Liver (tissue), 9 donors: ENCODE results near the gene RTN4RL1. TPM values are rescaled to one million over a fixed set of nuclear protein-coding genes. Genes with fewer than 3 reads are reported as not detected.

ENCODE experiments used
- DNase-seq: peaks from one replicate; pipeline ENCODE4 v3.0.0-alpha.2; 2017; ENCODE audit warnings: low spot score
- H3K27ac ChIP-seq, 2 donors: one replicate each; pipeline ENCODE4 v1.7.0; 2013; ENCODE audit warnings: inconsistent platforms in 2 of 2, low read length in 2 of 2, control low read depth in 1 of 2, low read depth in 1 of 2, mild to moderate bottlenecking in 1 of 2
- H3K27me3 ChIP-seq, 4 donors: one replicate each; pipeline versions ENCODE4 v1.6.1 to v1.7.0; 2013; ENCODE audit warnings: low read length in 3 of 4, inconsistent platforms in 1 of 4, mild to moderate bottlenecking in 1 of 4, moderate library complexity in 1 of 4; ENCODE audit not compliant: control insufficient read depth in 4 of 4, insufficient read depth in 4 of 4
- H3K36me3 ChIP-seq, 4 donors: one replicate each; pipeline versions ENCODE4 v1.6.1 to v1.7.0; 2013; ENCODE audit warnings: low read length in 3 of 4, mild to moderate bottlenecking in 3 of 4, low read depth in 1 of 4, moderate library complexity in 1 of 4; ENCODE audit not compliant: control insufficient read depth in 4 of 4, insufficient read depth in 3 of 4
- H3K4me1 ChIP-seq, 4 donors: one replicate each; pipeline versions ENCODE4 v1.6.1 to v1.7.0; 2013; ENCODE audit warnings: low read length in 3 of 4, mild to moderate bottlenecking in 3 of 4, moderate library complexity in 1 of 4; ENCODE audit not compliant: control insufficient read depth in 4 of 4, insufficient read depth in 4 of 4
- H3K4me3 ChIP-seq, 3 donors: one replicate each; pipeline versions ENCODE4 v1.6.1 to v1.7.0; 2013; ENCODE audit warnings: low read length in 3 of 3, control low read depth in 1 of 3, low read depth in 1 of 3, mild to moderate bottlenecking in 1 of 3
- H3K9ac ChIP-seq, 2 donors: one replicate each; pipeline ENCODE4 v1.7.0; 2013; ENCODE audit warnings: low read length in 2 of 2, mild to moderate bottlenecking in 2 of 2, moderate library complexity in 2 of 2, control low read depth in 1 of 2, low read depth in 1 of 2
- H3K9me3 ChIP-seq, 4 donors: one replicate each; pipeline versions ENCODE4 v1.6.1 to v1.7.0; 2013; ENCODE audit warnings: low read length in 3 of 4; ENCODE audit not compliant: control insufficient read depth in 4 of 4
- EGR1 ChIP-seq, 2 donors: IDR thresholded peaks; 2 replicates each; pipeline ENCODE4 v1.6.1; 2016 to 2018; ENCODE audit warnings: antibody characterized with exemption in 2 of 2, low read depth in 2 of 2
- FOXA1 ChIP-seq: IDR thresholded peaks from 2 replicates; pipeline ENCODE4 v1.6.1; 2016; ENCODE audit warnings: antibody characterized with exemption
- GABPA ChIP-seq, 2 donors: IDR thresholded peaks in 1 of 2; conservative IDR thresholded peaks in 1 of 2; 2 replicates each; pipeline ENCODE4 v1.6.1; 2016; ENCODE audit warnings: antibody characterized with exemption in 2 of 2, mild to moderate bottlenecking in 1 of 2, moderate library complexity in 1 of 2
- HNF4A ChIP-seq, 2 donors: conservative IDR thresholded peaks; 2 replicates each; pipeline ENCODE4 v1.6.1; 2016; ENCODE audit warnings: antibody characterized with exemption in 2 of 2, mild to moderate bottlenecking in 2 of 2
- HNF4G ChIP-seq: IDR thresholded peaks from 2 replicates; pipeline ENCODE4 v1.6.1; 2016; ENCODE audit warnings: antibody characterized with exemption
- JUND ChIP-seq, 2 donors: IDR thresholded peaks; 2 replicates each; pipeline ENCODE4 v1.6.1; 2016; ENCODE audit warnings: antibody characterized with exemption in 2 of 2
- MAX ChIP-seq: IDR thresholded peaks from 2 replicates; pipeline ENCODE4 v1.6.1; 2016; ENCODE audit warnings: antibody characterized with exemption
- NR2F2 ChIP-seq: IDR thresholded peaks from 2 replicates; pipeline ENCODE4 v1.6.1; 2016; ENCODE audit warnings: antibody characterized with exemption
- RAD21 ChIP-seq, 2 donors: IDR thresholded peaks; 2 replicates each; pipeline ENCODE4 v1.6.1; 2016; ENCODE audit warnings: antibody characterized with exemption in 2 of 2, mild to moderate bottlenecking in 2 of 2
- RXRA ChIP-seq, 2 donors: IDR thresholded peaks; 2 replicates each; pipeline ENCODE4 v1.6.1; 2017 to 2018; ENCODE audit warnings: antibody characterized with exemption in 2 of 2, mild to moderate bottlenecking in 1 of 2
- TAF1 ChIP-seq: conservative IDR thresholded peaks from 2 replicates; pipeline ENCODE4 v1.6.1; 2016; ENCODE audit warnings: antibody characterized with exemption, mild to moderate bottlenecking
- YY1 ChIP-seq: IDR thresholded peaks from 2 replicates; pipeline ENCODE4 v1.6.1; 2016; ENCODE audit warnings: antibody characterized with exemption, mild to moderate bottlenecking
- WGBS: extraction: QIAGEN DNeasy Blood & Tissue Kit; methylation state at CpG from one replicate; pipeline ENCODE4 v1.1.7; 2013; 5-methylcytosine and 5-hydroxymethylcytosine counted together
- polyA plus RNA-seq, 2 donors: library from polyadenylated mRNA; stranded (reverse) in 1 of 2; unstranded in 1 of 2; fragments of 200-250 nt in 1 of 2; fragments of >200 nt in 1 of 2; fragmentation: Nextera tagmentation in 1 of 2; extraction: Ambion mirVana in 1 of 2; gene quantifications; one replicate each; pipeline versions ENCODE4 v1.2.1 to v1.2.3, GENCODE V29; 2013 to 2015
- total RNA-seq, 2 donors: library from RNA; depleted of rRNA; stranded (reverse); fragments of >200 nt; gene quantifications; one replicate each; pipeline ENCODE4 v1.2.3, GENCODE V29; 2014
- TF ChIP-seq, protein P1 (sequence below): IDR thresholded peaks from 2 replicates; pipeline ENCODE4 v1.6.1; 2016; ENCODE audit warnings: antibody characterized with exemption, mild to moderate bottlenecking
- TF ChIP-seq, protein P2 (sequence below): IDR thresholded peaks from 2 replicates; pipeline ENCODE4 v1.6.1; 2016; ENCODE audit warnings: antibody characterized with exemption
- donor health status: healthy.
- donor health status: healthy.
- donor health status: healthy.
- donor health status: healthy.
- donor health status: healthy.

Gene RTN4RL1
- total and polyA plus RNA-seq, 4 donors: 0.04 to 5.4 (median 1.2) TPM

DNA sequence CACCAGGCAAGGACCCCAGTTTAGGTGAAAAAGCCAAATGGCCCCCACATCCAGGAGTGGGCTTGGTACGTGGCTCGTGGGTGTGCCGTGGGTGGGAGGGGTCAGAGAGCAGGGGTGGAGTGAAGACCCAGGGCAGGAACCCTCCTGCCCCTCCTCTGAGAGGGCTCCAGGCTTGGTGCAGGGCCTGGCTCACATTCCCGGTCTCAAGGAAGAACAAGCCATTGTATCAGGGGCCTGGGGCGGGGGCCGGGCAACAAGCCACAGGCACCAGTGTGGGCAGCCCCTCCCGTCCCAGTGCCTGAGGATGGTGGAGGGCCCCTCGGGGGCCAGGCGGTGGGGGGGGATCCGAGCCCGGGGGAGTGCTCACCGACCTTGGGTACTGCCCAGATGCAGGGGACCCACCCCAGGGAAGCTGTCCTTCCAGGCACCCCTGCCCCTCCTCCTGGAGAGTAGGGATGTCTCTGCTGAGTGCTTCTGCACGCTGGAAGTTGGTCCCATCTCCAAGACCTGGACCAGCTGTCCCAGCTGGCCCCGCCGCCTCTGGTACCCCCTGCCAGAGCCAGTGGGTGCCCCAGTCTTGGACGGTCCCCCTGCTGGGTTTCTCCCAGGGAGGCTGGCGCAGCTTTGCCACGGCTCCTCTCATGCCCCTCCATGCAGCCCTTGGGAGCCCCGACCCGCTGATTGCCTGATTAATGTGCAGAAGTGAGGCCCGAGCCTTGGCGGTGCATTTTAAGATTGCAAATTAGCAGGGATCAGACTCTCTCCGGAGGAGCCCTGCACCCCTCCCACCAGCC lies 83.7 kb downstream of the RTN4RL1 start:
- Histone ChIP-seq H3K27me3 (no peaks in the 10 kb centered on the region), H3K27ac (no peak overlapping the region), H3K4me3 (no peak overlapping the region), H3K4me1 (peaks cover 0 to 19% (median 12%) of the 10 kb centered on the region in 4 donors), H3K36me3 (no peaks in the 10 kb centered on the region), H3K9ac (no peak overlapping the region), H3K9me3 (no peaks in the 10 kb centered on the region)
- TF ChIP-seq MAX: no peak
- TF ChIP-seq, protein P1, sequence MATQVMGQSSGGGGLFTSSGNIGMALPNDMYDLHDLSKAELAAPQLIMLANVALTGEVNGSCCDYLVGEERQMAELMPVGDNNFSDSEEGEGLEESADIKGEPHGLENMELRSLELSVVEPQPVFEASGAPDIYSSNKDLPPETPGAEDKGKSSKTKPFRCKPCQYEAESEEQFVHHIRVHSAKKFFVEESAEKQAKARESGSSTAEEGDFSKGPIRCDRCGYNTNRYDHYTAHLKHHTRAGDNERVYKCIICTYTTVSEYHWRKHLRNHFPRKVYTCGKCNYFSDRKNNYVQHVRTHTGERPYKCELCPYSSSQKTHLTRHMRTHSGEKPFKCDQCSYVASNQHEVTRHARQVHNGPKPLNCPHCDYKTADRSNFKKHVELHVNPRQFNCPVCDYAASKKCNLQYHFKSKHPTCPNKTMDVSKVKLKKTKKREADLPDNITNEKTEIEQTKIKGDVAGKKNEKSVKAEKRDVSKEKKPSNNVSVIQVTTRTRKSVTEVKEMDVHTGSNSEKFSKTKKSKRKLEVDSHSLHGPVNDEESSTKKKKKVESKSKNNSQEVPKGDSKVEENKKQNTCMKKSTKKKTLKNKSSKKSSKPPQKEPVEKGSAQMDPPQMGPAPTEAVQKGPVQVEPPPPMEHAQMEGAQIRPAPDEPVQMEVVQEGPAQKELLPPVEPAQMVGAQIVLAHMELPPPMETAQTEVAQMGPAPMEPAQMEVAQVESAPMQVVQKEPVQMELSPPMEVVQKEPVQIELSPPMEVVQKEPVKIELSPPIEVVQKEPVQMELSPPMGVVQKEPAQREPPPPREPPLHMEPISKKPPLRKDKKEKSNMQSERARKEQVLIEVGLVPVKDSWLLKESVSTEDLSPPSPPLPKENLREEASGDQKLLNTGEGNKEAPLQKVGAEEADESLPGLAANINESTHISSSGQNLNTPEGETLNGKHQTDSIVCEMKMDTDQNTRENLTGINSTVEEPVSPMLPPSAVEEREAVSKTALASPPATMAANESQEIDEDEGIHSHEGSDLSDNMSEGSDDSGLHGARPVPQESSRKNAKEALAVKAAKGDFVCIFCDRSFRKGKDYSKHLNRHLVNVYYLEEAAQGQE: no peak
- no peak for TF ChIP-seq TAF1
- no peak for TF ChIP-seq NR2F2
- WGBS: 90% methylated on average over 23 of the region's 23 CpGs
- DNase-seq: no peak

GRCh38 chr17:1940810-1941185 lies 84.3 kb downstream of the RTN4RL1 start:
- no peak for TF ChIP-seq YY1
- no peak for DNase-seq
- no peaks in the 10 kb centered on the region for H3K27me3 ChIP-seq
- H3K9ac ChIP-seq: no peak overlapping the region
- H3K9me3 ChIP-seq: no peaks in the 10 kb centered on the region
- peaks cover 0 to 12% (median 7%) of the 10 kb centered on the region in 4 donors for H3K4me1 ChIP-seq
- H3K27ac ChIP-seq: no peak overlapping the region
- no peak overlapping the region for H3K4me3 ChIP-seq
- H3K36me3 ChIP-seq: no peaks in the 10 kb centered on the region
- WGBS: 93% methylated on average over 10 of the region's 10 CpGs

GRCh38 chr17:1939981-1940809 lies 84.9 kb downstream of the RTN4RL1 start:
- H3K27me3 ChIP-seq: no peaks in the 10 kb centered on the region
- H3K9me3 ChIP-seq: no peaks in the 10 kb centered on the region
- TF ChIP-seq RXRA (IDR thresholded peaks at IDR 0.05) (no peak), EGR1 (IDR thresholded peaks at IDR 0.05; ENCODE audit: low read depth in 2 of 2) (no peak), RAD21 (IDR thresholded peaks at IDR 0.05) (no peak), NR2F2 (no peak), GABPA (IDR thresholded peaks at IDR 0.05 in 1 of 2, conservative IDR thresholded peaks at IDR 0.05 in 1 of 2) (no peak), HNF4A (conservative IDR thresholded peaks at IDR 0.05) (no peak), YY1 (no peak), HNF4G (no peak), FOXA1 (no peak), JUND (IDR thresholded peaks at IDR 0.05) (no peak)
- TF ChIP-seq, protein P2, sequence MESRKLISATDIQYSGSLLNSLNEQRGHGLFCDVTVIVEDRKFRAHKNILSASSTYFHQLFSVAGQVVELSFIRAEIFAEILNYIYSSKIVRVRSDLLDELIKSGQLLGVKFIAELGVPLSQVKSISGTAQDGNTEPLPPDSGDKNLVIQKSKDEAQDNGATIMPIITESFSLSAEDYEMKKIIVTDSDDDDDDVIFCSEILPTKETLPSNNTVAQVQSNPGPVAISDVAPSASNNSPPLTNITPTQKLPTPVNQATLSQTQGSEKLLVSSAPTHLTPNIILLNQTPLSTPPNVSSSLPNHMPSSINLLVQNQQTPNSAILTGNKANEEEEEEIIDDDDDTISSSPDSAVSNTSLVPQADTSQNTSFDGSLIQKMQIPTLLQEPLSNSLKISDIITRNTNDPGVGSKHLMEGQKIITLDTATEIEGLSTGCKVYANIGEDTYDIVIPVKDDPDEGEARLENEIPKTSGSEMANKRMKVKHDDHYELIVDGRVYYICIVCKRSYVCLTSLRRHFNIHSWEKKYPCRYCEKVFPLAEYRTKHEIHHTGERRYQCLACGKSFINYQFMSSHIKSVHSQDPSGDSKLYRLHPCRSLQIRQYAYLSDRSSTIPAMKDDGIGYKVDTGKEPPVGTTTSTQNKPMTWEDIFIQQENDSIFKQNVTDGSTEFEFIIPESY: no peak
- no peak overlapping the region for H3K4me3 ChIP-seq
- H3K36me3 ChIP-seq: no peaks in the 10 kb centered on the region
- DNase-seq: no peak
- 80% methylated on average over 27 of the region's 27 CpGs for WGBS
- H3K27ac ChIP-seq: no peak overlapping the region
- no peak overlapping the region for H3K9ac ChIP-seq
- peaks cover 0 to 6% (median 3%) of the 10 kb centered on the region in 4 donors for H3K4me1 ChIP-seq
